Measurements from ENCODE around the gene NFX1. TPM values are rescaled to one million over a fixed set of nuclear protein-coding genes. Genes with fewer than 3 reads are reported as not detected.
A peak's percentile ranks its signal among the peaks of the same experiment; 100 is the strongest.

Gene NFX1
- total RNA-seq, 1 experiment from 2014 or later, result 32.6 TPM

DNA sequence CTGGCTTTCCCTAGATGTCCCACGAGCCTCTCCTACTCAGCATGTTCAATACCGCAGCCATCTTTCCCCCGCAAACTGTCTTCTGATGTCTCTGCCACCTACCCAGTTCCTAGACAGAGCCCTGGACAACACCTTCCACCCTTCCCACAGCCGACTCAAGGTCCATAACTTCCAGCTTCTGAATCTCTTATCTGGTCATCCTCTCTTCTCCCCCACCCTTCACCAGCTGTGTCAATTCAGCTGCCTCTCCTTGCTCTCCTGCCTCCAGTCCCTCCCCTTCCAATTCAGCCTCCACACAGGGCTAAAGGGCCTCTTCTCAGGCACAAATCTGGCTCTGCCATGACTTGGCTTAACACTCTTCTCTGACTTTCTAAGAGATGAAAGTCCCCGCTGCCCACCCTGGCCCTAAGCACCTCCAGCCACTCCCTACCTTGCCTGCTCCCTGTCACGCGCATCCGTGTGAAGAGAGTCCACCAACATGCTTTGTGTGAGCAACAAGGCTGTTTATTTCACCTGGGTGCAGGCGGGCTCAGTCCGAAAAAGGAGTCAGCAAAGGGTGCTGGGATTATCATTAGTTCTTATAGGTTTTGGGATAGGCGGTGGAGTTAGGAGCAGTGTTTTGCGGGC, 86.9 kb downstream of the NFX1 start:
- H3K36me3 Mint-ChIP-seq (ENCODE audit: insufficient read depth, unreplicated experiment), result no peaks in the 10 kb centered on the region
- no peaks in the 10 kb centered on the region for H3K9me3 Mint-ChIP-seq (ENCODE audit: unreplicated experiment)
- H3K4me3 Mint-ChIP-seq (ENCODE audit: unreplicated experiment), result no peak overlapping the region
- DNase-seq, result peak in 1 of 2 experiments; percentile 38
- CTCF ChIA-PET, result interaction anchor here (1.4 kb wide), 1 partner anchor 70 kb away, joined by 5 read pairs; the partner anchor contains the start of gene AQP3
- TF ChIP-seq, protein P1, sequence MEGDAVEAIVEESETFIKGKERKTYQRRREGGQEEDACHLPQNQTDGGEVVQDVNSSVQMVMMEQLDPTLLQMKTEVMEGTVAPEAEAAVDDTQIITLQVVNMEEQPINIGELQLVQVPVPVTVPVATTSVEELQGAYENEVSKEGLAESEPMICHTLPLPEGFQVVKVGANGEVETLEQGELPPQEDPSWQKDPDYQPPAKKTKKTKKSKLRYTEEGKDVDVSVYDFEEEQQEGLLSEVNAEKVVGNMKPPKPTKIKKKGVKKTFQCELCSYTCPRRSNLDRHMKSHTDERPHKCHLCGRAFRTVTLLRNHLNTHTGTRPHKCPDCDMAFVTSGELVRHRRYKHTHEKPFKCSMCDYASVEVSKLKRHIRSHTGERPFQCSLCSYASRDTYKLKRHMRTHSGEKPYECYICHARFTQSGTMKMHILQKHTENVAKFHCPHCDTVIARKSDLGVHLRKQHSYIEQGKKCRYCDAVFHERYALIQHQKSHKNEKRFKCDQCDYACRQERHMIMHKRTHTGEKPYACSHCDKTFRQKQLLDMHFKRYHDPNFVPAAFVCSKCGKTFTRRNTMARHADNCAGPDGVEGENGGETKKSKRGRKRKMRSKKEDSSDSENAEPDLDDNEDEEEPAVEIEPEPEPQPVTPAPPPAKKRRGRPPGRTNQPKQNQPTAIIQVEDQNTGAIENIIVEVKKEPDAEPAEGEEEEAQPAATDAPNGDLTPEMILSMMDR (IDR thresholded peaks at IDR 0.05; ENCODE audit: insufficient read depth in 1 of 2, low read depth in 1 of 2, low read length in 1 of 2, severe bottlenecking in 1 of 2, unreplicated experiment in 1 of 2), result no peak
- POLR2A ChIA-PET, result no interaction called here
- H3K27me3 Mint-ChIP-seq (ENCODE audit: insufficient read depth, unreplicated experiment), result no peaks in the 10 kb centered on the region
- Histone ChIP-seq H3K36me3 (ENCODE audit: control insufficient read depth, insufficient read depth, low read length) (no peaks in the 10 kb centered on the region), H3K27me3 (replicated peaks; ENCODE audit: control insufficient read depth, insufficient read depth, low read length) (no peaks in the 10 kb centered on the region), H3K4me1 (peaks cover 32% of the 10 kb centered on the region), H3K9me3 (no peaks in the 10 kb centered on the region), H3K4me3 (ENCODE audit: low read depth, low read length) (no peak overlapping the region)
- intact Hi-C loops (cut with micrococcal nuclease; ENCODE audit: unreplicated experiment), result loop anchor here (5.0 kb wide), 1 partner anchor 70 kb away; the partner anchor contains the start of gene AQP3
- BruUV-seq (replicated peaks), result no TSS peak
- peaks cover 22% of the 10 kb centered on the region for H3K4me1 Mint-ChIP-seq (ENCODE audit: low read depth, unreplicated experiment)
- H3K27ac Mint-ChIP-seq (ENCODE audit: unreplicated experiment), result peak overlapping the region; percentile 76

DNA sequence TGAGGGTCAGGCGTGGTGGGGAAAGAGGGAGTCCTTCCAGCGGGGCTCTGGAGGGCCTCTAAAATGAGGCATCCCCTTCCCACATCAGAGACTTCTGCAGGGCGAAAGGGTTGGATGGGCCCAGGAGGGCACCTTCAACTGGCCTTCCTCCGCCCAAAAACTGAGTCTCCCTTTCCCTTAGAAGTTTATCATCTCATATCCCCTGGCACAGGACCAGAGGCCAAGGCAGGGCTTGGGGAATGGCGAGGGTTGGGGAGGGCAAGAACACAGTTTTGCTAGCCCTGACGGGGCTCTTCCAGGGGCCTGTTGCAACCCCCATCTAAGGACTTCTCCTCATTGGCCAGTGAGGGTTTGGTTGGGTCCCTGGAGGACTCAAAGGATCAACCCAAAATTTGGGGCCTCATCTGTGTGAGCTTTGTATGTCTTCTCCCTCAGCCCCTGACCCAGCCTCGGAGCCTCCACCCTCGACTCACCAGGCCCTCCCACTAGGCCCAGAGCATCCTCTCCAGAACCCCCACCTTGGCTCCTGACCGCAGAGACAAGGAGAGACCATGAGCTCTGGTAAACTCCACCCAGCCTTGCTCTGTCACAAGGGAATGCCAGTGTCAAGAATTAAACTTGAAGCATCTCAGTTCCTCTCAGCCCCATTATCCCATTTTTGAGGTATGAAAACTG, 87.9 kb downstream of the NFX1 start:
- TF ChIP-seq, protein P1 (IDR thresholded peaks at IDR 0.05; ENCODE audit: insufficient read depth in 1 of 2, low read depth in 1 of 2, low read length in 1 of 2, severe bottlenecking in 1 of 2, unreplicated experiment in 1 of 2), result no peak
- peak in 1 of 2 experiments; percentile 23 for DNase-seq
- Mint-ChIP-seq H3K4me3 (ENCODE audit: unreplicated experiment) (no peak overlapping the region), H3K27me3 (ENCODE audit: insufficient read depth, unreplicated experiment) (no peaks in the 10 kb centered on the region), H3K4me1 (ENCODE audit: low read depth, unreplicated experiment) (peaks cover 23% of the 10 kb centered on the region), H3K27ac (ENCODE audit: unreplicated experiment) (peak overlapping the region; percentile 76), H3K9me3 (ENCODE audit: unreplicated experiment) (no peaks in the 10 kb centered on the region), H3K36me3 (ENCODE audit: insufficient read depth, unreplicated experiment) (no peaks in the 10 kb centered on the region)
- Histone ChIP-seq H3K4me1 (peaks cover 32% of the 10 kb centered on the region), H3K4me3 (ENCODE audit: low read depth, low read length) (no peak overlapping the region), H3K9me3 (no peaks in the 10 kb centered on the region), H3K27me3 (replicated peaks; ENCODE audit: control insufficient read depth, insufficient read depth, low read length) (no peaks in the 10 kb centered on the region), H3K36me3 (ENCODE audit: control insufficient read depth, insufficient read depth, low read length) (no peaks in the 10 kb centered on the region)
- intact Hi-C loops (cut with micrococcal nuclease; ENCODE audit: unreplicated experiment), result loop anchor here (5.0 kb wide), 1 partner anchor 69 kb away; the partner anchor contains the start of gene AQP3
- ChIA-PET POLR2A (no interaction called here), CTCF (no interaction called here)
- no TSS peak for BruUV-seq (replicated peaks)

DNA sequence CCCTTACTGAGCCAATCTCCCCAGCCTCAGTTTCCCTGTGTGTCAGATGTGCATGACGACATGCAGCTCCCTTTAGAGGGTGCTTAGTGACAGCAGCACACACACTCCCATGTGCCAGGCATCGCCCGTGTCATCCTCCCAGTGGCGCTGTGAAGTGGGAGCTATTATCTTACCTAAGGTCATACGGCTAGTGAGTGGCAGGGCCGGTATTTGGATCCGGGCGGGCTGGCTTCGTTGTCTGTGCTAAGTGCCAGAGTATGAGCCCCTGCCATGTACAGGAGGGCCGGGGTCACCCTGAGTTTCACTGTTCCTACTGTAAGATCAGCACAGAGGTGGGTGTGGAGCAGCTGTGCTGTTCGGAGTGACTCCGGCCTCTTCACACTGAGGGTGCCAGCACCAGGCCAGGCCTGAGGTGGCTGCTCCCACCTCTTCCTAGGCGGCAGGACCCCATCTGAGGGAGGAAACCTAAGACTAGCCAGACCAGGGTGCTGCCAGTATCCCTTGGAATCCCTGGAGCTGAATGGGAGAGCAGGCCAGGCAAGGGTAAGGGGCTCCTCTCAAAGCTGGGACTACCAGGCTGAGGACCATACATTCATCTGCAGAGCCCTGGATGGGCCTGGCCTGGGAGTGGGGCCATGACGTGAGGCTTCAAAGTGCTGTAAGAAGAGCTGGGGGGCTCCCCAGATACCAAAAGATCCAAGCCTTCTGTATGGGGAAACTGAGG, 89.5 kb downstream of the NFX1 start:
- Mint-ChIP-seq H3K27me3 (ENCODE audit: insufficient read depth, unreplicated experiment) (no peaks in the 10 kb centered on the region), H3K4me1 (ENCODE audit: low read depth, unreplicated experiment) (peaks cover 29% of the 10 kb centered on the region), H3K36me3 (ENCODE audit: insufficient read depth, unreplicated experiment) (no peaks in the 10 kb centered on the region), H3K9me3 (ENCODE audit: unreplicated experiment) (no peaks in the 10 kb centered on the region), H3K27ac (ENCODE audit: unreplicated experiment) (no peak overlapping the region), H3K4me3 (ENCODE audit: unreplicated experiment) (no peak overlapping the region)
- ChIA-PET CTCF (interaction anchor here (0.7 kb wide), 1 partner anchor 87 kb away, joined by 3 read pairs; no protein-coding TSS in a partner anchor), POLR2A (no interaction called here)
- peak in 1 of 2 experiments; percentile 29 for DNase-seq
- Histone ChIP-seq H3K9me3 (no peaks in the 10 kb centered on the region), H3K27me3 (replicated peaks; ENCODE audit: control insufficient read depth, insufficient read depth, low read length) (no peaks in the 10 kb centered on the region), H3K36me3 (ENCODE audit: control insufficient read depth, insufficient read depth, low read length) (no peaks in the 10 kb centered on the region), H3K4me1 (peaks cover 30% of the 10 kb centered on the region), H3K4me3 (ENCODE audit: low read depth, low read length) (no peak overlapping the region)
- TF ChIP-seq, protein P1 (IDR thresholded peaks at IDR 0.05; ENCODE audit: insufficient read depth in 1 of 2, low read depth in 1 of 2, low read length in 1 of 2, severe bottlenecking in 1 of 2, unreplicated experiment in 1 of 2), result no peak
- intact Hi-C loops (cut with micrococcal nuclease; ENCODE audit: unreplicated experiment), result loop anchor here (5.0 kb wide), 1 partner anchor 67 kb away; the partner anchor contains the start of gene AQP3
- BruUV-seq (replicated peaks), result no TSS peak
